ENCODE measurements around the gene LAMC1.

LAMC1 gene

DNA sequence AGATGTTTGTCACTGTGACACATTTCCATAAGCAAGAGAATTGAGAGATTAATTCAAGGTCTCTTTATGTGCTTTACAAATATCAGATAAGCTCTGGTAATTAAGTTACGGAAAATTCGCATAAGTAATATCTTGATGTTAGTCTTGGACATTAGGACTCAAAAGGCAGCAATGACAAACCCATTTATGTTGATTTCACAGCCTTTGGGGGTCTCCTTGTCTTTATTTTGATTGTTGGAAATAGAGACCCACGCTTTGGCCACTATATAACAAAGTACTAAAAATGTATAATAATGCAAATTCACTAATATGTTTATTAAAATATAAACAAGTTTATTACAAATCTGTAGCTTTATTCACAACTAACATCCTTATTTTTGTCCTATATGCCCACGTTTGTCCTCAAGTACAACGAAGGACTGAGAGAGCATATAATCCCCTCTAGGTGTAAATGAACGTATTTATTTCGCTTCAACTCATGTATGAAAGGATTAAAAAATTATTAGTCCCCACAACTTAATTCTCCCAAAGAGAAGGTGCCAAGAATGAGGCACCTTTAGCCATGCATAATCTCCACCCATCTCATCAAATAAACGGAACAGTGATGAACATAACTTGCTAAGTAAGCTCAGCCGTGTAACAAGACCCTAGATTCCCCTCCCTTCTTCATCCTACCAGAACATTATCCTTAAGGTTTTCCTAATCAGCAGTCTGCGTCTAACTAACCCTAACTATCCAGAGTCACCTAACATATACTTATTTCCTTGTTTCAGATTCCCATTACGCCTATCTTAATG is 1.6 kb upstream of the LAMC1 start:
- no peak for DNase-seq

- DNase-seq, result peak; percentile 90
Observed at GRCh38 chr1:183022202-183023145, 746 bp upstream of the LAMC1 start.

DNA sequence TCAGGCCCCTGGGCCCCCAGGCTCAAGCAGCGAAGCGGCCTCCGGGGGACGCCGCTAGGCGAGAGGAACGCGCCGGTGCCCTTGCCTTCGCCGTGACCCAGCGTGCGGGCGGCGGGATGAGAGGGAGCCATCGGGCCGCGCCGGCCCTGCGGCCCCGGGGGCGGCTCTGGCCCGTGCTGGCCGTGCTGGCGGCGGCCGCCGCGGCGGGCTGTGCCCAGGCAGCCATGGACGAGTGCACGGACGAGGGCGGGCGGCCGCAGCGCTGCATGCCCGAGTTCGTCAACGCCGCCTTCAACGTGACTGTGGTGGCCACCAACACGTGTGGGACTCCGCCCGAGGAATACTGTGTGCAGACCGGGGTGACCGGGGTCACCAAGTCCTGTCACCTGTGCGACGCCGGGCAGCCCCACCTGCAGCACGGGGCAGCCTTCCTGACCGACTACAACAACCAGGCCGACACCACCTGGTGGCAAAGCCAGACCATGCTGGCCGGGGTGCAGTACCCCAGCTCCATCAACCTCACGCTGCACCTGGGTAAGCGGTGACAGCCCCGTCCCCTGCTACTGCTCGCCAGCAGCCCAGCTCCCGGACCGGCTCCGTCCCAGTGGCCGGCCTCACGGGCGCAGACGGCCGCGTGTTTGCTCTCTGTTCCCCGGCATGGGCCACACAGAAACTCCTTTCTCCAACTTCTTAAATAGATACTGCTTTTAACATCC is 539 bp downstream of the LAMC1 start:
- peak; percentile 77 for DNase-seq

DNA sequence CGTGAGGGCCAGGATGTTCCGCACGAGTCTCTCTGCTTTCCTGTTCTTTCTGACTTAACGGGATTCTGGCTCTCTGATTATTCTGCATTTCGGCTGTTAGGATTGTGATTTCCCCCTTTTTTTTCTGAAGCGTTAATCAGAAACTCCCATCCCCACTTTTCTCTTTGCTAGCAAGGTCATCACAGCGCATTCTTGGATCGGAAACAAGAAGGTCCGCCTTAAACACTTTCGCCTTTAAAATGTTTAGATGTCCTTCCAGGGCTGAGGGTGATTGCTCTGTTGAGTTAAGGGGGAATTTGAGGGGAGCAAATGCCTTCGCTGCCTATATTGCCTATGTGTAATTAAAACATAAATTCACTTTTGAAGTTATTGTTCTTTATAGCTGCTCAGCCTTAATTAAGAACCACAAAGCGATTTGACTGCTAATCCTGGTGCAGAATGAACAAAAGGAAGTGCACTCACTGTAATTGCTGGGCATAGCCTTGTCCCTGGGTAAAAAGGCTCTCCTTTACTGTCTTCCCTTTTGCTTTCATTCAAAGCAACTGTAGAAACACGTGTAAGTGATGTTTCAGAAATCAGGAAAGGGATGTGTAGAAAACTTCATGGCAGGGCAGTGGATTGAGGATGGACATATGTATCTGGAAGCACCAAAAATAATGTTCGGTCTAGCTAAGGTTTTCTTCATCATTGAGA is 1.2 kb downstream of the LAMC1 start:
- no peak for DNase-seq

DNA sequence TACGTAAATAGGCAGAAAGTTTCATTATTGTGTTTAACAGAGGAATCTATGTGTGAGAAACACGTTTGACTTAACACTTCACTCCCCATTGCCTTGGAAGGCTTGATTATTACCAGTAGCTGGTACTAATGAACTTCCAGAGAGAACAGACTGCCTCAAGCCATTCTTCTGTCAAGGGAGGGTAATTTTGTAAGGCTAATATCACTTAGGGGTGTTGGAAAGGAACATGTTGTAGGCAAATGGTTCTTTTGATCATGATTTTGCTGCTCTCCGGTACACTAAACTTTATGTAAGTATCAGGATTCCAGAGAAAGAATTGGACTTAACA is 1.8 kb downstream of the LAMC1 start:
- DNase-seq, result no peak

- DNase-seq, result no peak
Observed at GRCh38 chr1:183025782-183026774, 2.9 kb downstream of the LAMC1 start.

DNA sequence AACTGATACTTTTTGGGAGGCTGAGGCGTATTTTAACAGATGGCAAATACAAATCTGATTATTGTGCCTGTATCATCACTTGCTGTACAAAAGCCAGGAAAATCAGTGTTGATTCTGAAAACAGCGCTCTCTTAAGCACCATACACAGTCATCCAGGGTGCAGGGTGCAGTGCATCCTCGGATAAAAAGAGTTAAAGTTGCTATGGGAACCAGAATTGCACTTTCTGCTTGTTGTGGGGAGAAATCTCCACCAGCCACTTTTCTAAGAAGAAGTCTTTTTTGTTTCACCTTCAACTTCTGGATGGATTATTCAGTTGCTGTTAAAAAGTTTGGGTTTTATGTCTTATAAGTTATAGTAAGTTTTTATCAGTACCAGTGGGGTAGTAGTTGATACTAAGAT is 3.8 kb downstream of the LAMC1 start:
- no peak for DNase-seq

GRCh38 chr1:183027791-183028190 is 4.6 kb downstream of the LAMC1 start:
- DNase-seq, result no peak

- no peak for DNase-seq
Observed at GRCh38 chr1:183029591-183030000, 6.4 kb downstream of the LAMC1 start.

DNA sequence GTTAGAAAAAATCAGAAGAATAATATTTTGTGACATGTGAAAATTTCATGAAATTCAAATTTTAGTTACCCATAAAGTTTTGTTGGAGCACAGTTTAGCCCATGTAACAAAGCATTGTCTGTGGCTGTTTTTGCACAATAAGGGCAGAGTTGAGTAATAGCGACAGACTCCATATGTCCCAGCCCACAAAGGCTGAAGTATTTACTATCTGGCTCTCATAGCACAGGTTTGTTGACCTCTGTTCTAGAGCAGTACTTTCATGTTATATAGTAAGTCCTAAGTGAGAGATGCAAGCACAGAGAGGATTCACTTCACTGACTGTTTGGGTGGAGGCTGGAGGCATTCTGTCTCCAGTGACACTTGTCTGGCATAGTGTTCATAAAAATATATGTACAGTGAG is 6.8 kb downstream of the LAMC1 start:
- no peak for DNase-seq

GRCh38 chr1:183032122-183032921 is 9.1 kb downstream of the LAMC1 start:
- no peak for DNase-seq

DNA sequence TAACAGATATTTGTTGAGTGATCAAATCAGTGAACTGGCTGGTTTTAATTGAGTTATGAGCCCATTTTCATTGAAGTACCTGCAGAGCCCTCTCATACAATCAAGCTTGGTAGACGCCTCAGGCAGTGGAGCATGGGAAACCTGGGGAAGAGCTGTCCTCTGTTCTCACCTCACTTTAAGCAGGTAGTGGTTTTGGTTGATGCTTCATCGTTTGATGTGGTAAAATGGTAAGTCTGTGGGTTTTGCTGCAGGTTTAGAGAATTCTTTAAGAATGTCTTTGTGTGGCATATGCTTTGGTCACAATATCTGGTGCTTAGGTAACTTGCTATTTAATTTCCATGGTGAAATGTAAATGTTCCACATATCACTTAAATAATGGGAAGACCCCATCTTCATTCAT is 10.0 kb downstream of the LAMC1 start:
- DNase-seq, result no peak

- DNase-seq, result no peak
Observed at GRCh38 chr1:183034682-183035081, 11.5 kb downstream of the LAMC1 start.

GRCh38 chr1:183038333-183038866 is 15.2 kb downstream of the LAMC1 start:
- no peak for DNase-seq

DNA sequence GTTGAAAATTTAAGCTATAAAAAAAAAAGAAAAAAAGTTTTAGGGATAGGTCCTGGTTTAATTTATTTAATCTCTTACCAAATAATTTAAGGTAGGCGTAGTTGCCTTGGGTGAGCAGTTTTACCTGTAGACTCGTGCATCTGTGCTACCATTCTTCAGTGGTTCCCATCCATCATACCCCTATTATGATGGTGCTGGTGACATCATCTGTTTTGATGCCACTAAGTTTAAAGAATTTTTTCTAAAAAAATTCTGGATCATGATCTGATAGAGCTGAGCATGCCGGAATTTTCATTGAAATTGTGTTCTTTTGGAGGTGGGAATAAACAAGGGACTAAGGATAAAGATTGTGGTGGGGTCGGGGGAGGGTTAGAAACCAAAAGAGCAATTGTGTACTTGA is 15.7 kb downstream of the LAMC1 start:
- no peak for DNase-seq

GRCh38 chr1:183039330-183039729 is 16.1 kb downstream of the LAMC1 start:
- no peak for DNase-seq

DNA sequence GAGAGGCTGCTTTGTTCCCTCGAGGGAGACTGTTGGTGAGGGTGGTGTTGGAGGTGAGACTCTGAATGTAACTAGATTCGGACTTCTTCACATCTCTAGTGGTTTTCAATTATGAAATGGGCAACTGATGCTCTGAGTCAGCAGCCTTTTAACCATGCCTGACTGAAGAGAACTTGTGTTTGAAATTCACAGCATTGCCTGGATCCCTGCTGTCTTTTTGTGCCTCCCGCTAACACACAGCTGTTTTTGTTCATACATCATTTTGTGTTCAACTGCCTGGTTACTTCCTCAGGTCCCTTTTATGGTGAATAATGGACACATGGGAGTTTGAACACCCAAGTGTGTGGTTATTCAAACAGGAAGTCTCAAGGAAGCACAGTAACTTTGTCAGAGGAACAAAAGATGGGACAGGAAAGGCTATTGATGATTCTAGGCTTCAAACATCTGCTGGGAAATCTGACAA is 16.8 kb downstream of the LAMC1 start:
- DNase-seq, result no peak

- no peak for DNase-seq
Observed at GRCh38 chr1:183040547-183040971, 17.3 kb downstream of the LAMC1 start.

DNA sequence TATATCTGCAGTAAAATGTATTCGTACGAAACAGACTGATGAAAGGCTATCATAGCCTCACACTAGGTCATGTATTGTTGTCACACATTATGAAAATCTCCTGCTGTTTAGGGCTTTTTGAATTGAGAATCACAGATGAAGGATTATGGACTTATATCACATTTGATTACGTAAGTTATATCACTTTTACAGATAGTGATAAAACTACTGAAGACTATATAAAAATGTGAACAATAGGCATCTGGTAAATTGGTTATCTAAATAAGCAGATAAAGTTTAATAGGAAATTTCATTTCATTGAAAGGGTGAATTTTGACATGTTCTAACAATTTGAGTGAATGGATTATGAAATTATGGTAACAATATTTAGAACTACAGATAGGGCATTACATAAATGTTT is 20.0 kb downstream of the LAMC1 start:
- no peak for DNase-seq
